CD4-positive, alpha-beta T cell treated with Interleukin-21 for 1 hour (primary cell): Measurements from ENCODE around the gene SELENOO.
"Not testable (repeated sequence)": the region's sequence is repeated elsewhere in the genome, so short reads cannot be mapped to it uniquely, and the experiment has no call there.

Source experiments
- DNase-seq: peaks from one replicate; pipeline ENCODE4 v3.0.0-alpha.2; 2020

Gene SELENOO

DNA sequence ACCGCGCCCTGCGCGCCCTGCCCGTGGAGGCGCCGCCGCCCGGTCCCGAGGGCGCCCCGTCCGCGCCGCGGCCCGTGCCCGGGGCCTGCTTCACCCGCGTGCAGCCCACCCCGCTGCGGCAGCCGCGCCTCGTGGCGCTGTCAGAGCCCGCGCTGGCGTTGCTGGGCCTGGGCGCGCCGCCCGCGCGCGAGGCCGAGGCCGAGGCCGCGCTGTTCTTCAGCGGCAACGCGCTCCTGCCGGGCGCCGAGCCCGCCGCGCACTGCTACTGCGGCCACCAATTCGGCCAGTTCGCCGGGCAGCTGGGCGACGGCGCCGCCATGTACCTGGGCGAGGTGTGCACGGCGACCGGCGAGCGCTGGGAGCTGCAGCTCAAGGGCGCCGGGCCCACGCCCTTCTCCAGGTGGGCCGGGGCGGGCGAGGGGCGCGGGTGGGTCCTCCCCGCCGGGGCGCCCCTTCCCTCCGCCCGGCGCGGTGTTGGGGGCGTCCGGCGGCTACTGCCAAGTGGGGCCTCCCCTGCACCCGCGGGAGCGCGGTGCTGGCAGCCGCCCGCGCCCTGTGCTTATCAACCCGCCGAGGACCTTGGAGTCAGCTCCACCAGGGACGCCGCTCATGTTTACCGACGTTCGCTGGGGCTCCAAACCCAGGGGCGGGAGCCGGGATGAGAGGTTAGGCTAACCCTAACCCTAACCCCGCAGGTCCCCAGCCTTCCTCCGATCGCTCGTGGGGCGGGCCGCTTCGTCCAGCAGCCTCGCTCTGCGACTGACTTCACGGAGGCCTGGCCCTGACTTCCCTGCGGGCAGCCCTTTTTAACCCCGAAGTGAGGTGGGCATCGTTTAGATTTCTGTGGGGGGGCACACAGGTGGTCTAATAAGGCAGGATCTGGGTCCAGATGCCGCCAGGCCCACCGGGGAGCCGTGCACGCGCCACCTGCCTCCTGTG, 649 bp downstream of the SELENOO start:
- no peak for DNase-seq

DNA sequence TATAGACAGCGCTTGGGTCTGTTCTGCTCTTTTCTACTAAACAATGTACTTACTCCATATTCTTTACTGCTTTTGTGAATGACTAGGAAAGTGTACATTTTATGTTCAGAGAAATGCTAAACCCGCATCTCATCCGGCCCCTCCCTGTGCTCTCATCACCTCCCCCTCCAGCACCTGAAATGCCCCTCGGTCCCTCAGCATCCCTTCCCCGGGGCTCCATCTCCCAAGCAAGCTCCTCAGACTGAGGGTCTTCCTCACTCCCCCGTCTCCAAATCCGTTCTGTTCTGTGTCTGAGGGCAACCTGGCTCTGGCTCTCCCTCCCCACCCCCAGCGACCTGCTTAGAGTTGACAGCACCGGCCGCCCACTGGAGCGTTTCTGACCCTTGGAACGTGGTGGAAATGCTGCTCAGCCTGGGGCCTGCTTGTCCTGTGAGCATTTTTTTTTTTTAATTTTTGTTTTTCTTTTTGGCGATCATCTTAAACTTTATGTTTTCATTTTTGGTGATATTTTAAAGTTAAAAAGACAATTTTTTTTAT, 1.4 kb downstream of the SELENOO start:
- DNase-seq: no peak

DNA sequence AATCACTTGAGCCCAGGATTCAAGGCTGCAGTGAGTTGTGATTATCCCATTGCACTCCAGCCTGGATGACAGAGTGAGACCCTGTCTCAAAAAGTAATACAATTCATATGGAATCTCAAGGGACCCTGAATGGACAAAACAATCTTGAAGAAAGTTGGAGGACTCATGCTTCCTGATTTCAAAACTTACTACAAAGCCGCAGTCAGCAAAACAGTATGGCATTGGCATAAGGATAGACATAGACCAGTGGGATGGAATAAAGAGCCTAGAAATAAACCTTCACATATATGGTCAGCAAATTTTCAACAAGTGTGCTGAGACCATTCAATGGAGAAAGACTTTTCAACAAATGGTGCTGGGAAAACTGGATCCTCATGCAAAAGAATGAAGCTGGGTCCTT, 2.5 kb downstream of the SELENOO start:
- DNase-seq: no peak

DNA sequence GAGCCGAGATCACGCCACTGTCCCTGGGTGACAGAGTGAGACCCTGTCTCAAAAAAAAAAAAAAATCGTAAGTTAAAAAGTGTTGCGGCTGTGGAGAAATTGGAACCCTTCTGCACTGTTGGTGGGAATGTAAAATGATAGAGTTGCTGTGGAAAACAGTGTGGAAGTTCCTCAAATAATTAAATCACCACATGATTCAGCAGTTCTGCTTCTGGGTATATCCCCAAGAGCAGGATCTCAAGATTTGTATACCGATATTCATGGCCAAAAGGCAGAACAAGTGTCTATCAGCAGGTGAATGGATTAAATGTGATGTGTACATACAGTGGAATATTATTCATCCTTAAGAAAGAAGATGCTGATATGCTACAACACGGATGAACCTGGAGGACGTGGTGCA, 3.8 kb downstream of the SELENOO start:
- DNase-seq: no peak

DNA sequence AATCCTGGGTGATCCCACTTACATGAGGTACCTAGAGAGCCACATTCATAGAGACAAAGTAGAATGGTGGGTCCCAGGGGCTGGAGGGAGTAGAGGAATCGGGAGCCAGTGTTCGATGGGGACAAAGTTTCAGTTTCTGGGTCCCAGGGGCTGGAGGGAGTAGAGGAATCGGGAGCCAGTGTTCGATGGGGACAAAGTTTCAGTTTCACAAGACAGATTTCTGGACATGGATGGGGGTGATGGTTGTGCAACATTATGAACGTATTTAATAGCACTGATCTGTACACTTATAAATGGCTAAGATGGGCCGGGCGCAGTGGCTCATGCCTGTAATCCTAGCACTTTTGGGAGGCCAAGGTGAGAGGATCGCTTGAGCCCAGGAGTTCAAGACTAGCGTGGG, 4.2 kb downstream of the SELENOO start:
- not testable (repeated sequence) for DNase-seq

DNA sequence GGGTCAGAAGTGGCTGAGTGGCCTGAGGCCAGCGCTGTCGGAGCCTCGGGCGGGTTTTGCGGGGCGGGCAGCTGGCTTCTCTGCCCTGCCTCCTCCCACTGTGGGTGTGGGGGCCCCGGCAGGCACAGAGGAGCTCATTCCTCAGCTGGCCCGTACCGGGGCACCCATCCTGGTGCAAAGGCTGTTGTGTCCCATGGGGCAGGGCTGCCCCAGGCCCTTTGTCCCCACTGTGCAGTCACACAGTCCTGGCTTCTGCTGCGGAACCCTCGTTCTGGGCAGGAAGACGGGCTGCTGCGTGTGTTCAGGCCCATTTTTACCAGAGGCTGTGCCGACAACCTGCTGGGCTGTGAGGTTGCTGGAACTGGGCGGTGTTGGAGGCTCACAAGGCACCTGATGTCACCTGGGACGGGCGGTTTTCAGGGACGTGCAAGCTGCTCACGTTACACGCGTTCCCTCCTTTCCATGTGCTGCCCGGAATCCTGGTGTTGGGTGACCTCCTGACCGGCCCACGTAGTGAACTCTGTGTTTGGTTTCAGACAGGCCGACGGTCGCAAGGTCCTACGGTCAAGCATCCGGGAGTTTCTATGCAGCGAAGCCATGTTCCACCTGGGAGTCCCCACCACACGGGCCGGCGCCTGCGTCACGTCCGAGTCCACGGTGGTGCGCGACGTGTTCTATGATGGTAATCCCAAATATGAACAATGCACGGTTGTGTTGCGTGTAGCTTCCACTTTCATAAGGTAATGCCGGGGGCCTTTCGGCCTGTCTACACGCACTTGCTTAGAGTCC, 5.2 kb downstream of the SELENOO start:
- DNase-seq: no peak

DNA sequence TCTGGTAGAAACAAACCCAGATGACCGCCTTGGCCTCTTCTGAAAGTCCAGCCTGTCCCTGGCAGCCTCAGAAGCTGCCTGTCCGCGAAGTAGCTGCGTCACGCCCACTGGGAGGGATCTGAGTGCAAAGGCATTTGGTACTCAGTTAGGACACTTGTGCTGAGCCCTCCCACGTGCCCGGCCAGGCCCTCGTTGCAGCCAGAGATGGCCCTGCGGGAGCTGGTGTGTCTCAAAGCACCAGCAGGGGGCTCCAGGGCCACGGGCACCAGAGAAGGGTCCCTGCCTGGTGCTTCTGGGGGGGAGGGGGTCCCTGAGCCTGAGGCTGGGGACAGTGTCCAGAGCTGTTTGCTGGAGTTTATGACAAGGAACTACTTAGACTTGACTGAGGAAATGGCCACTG, 5.8 kb downstream of the SELENOO start:
- no peak for DNase-seq

DNA sequence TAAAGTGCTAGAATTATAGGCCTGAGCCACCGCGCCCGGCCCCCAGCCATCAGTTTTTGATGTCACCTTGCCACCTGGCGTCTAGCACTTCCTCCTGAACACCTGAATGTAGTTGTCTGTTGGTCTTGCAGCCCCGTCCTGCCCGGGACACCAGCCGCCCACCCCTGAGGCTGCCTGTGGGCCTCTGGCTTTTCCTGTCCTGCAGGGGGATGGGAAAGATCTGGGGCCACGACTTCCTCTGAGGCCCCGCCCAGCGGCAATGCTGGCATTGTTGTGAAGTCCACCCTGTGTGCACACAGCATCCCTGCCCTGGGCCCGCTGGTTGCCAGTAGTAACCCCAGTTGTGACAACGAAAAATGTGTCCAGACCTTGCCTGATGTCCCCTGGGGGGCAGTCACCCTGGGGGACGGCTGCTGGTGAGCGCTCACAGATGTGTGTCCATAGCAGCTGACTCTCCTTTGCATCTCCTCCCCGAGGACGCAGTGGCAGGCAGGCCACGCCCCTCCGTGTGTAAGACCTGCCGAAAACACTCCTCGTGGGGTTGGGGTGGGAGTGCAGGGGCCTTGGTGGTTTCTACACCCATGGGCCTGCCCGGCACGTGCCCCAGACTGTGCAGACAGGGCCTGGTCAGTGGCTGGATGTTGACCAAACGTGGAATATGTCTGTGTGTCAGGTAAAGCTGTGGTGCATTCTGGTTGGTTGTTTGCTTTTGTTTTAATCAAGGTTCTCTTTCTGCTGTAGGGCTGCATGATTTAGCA, 6.8 kb downstream of the SELENOO start:
- no peak for DNase-seq

DNA sequence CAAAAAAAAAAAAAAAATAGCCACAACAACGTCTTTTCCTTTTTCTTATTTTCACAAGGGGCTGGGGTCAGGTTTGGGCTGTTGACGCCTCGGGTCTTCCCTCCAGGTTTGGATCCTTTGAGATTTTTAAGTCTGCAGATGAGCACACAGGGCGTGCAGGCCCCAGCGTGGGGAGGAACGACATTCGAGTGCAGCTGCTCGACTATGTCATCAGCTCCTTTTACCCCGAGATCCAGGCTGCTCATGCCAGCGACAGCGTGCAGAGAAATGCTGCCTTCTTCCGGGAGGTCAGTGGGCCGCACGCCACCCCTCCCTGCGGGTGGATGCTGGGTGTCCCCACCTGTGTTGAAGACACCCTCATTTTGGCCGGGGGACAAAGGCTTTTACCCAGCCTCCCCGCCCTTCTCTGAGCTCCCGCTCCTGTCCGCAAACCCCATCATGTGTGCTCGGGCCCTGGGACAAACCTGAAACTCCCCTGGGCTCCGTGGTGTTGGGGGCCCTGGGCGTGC, 7.7 kb downstream of the SELENOO start:
- DNase-seq: no peak

DNA sequence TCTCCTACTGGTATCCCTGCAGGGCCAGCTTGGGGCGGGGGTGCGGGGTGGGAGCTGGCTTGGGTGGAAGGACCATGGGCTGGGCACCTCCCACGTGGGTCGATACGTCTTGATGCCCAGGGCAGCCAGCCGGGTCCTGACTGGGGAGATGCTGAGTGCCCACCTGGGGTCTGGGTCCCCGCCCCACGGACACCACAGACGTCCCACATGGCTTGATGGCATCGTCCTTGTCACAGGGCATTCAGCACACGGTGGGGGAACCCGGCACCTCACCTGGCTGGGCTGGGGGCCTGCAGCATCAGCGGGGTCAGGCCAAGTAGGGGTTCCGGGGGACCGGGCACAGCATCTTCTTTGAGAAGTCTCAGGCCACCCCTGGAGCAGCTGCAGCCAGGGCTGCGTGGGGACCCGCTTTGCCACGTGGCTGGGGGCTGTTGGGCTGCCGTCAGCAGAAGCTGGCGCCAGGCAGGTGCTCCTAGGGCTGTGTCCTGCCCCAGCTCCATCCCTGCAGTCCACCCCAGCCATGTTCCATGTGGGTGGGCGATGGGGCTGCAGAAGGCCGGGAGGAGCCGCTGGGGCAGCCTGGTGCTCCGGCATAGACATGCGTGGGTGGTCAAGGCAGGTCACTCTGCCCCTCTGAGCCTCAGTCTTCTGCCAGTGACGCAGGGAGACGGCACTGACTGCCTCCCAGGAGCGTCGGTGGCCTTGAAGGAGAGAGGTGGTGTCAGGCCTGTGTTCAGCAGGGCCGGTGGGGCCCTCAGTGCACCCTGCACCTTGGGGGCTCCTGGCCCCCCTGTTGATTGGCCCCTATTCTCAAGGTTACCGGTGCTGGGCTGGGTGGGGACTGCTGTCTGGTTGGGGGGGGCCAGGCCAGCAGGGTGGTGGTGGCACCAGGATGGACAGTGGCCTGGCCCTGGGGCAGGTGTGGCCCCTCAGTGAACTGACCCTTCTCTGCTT, 8.4 kb downstream of the SELENOO start:
- DNase-seq: no peak

DNA sequence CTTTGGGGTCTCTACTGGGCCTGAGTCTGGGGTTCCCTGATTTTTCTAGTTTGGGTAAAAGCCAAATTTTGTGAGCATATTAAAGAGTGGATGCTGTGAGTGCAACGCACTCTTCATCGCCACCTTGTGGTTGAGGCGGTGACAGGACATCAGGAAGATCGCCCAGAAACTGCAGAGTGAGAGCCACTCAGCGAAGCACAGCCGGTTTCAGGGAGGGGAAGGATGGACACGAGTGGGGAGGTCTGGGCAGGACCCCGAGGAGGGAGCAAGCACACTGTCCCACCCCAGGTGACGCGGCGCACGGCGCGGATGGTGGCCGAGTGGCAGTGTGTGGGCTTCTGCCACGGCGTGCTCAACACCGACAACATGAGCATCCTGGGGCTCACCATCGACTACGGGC, 9.1 kb downstream of the SELENOO start:
- peak; percentile 72 for DNase-seq

DNA sequence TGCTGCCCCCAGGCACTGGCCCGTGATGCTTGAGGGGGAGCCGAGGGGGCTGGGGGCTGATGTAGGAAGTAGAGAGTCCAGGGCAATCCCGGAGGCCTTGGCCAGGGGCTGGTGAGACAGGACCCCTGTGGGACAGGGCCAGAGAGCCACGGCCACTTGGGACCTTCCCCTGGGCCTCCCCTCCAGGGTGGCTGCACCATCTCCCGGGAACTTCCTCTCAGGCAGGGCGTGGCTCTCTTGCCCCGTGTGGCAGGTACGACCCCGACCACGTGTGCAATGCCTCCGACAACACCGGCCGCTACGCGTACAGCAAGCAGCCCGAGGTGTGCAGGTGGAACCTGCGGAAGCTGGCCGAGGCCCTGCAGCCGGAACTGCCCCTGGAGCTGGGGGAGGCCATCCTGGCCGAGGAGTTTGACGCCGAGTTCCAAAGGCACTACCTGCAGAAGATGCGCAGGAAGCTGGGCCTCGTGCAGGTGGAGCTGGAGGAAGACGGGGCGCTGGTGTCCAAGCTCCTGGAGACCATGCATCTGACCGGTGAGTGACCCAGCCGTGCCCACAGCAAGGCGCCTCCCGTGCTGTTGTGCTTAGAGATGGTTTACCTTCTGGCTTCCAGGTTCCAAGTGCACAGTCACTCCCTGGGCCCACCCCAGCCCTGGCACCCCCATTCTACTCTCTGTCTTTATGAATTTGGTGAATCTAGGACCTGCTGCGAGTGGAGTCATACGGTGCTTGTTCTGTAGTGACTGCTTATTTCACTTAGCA, 9.7 kb downstream of the SELENOO start:
- DNase-seq: no peak

DNA sequence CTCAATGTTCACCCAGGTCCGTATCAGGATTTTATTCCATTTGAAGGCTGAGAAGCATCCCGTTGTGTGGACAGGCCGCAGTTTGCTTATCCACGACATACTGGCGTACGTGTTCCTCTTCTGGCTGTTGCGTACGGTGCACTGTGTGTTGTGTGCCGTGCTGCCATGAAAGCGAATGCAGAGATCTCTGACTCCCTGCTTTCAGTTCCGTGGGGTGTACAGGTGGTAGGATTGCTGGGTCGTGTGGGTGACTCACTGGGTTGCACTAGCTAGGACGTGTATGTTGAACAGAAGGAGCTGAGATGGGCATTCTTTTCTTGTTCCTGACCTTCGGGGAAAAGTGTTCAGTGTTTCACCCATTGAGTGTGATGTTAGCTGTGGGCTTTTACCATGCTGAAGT, 10.3 kb downstream of the SELENOO start:
- DNase-seq: no peak

DNA sequence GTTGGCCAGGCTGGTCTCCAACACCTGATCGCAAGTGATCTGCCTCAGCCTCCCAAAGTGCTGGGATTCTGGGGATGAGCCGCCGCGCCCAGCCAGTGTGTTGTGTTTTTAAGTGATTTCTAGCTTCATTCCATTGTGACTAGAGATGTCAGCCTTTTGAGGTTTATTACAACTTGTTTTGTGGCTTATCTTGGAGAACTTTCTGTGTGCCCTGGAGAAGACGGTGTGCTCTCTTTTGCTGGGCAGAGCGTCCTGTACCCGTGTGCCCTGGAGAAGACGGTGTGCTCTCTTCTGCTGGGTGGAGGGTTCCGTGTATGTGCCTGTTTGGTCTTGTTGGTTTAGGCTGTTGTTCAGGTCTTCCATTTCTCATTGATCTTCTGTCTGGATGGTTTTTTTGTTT, 12.5 kb downstream of the SELENOO start:
- DNase-seq: no peak

DNA sequence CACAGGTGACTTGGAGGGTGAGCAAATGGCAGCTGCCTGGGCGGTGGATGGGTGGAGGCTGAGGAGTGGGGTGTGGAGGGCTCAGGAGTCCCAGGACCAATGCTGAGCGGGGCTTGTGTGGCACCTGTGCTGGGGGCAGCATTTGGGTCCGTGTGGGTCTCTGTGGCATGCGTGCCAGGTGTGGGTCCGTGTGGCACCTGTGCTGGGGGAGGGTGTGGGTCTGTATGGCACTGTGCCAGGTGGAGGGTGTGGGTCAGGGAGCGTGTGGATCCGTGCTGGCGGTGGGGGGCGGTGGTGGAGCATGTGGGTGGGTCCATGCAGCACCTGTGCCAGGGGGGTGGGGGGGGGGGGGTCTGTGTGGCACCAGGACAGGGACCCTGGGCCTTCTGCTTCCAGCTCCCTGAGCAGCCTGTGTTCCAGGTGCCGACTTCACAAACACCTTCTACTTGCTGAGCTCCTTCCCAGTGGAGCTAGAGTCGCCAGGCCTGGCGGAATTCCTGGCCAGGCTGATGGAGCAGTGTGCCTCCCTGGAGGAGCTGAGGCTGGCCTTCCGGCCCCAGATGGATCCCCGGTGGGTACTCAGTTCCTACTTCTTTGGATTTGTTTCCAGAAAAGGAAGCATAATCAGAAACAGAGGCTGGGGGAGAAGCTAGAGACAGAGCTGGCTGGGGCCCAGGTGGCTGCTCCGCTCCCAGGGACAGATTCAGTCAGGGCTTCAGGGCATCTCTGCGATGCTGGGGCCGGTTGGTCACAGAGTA, 14.7 kb downstream of the SELENOO start:
- no peak for DNase-seq

DNA sequence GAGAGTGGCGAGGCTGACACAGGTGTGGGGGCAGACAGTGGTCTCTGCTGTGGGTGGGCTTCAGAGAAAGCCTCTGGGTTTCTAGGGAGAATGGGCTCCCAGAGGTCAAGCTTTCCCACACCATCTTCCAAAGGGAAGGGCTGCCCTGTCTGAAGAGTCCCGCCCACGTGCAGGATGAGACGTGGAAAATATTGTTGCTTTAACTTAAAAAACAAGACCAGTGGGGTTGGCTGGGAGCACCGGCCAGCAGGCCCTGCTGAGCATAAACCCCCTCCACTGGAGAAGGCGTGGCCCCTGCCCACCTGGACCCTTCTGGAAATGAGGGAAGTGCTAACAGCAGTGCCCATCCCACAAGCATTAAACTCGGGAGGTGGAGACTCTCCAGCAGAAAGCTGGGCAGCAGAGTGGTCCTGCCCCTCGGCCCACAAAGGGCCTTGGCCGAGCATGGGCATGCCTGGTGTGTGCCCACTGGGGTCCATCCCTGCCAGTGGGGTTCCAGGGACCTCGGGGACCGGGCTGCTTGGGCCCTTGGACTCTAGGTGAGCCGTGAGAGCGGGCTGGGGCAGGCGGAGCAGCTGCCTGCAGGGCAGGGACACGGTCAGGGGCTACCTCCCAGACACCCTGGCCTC, 15.4 kb downstream of the SELENOO start:
- no peak for DNase-seq

DNA sequence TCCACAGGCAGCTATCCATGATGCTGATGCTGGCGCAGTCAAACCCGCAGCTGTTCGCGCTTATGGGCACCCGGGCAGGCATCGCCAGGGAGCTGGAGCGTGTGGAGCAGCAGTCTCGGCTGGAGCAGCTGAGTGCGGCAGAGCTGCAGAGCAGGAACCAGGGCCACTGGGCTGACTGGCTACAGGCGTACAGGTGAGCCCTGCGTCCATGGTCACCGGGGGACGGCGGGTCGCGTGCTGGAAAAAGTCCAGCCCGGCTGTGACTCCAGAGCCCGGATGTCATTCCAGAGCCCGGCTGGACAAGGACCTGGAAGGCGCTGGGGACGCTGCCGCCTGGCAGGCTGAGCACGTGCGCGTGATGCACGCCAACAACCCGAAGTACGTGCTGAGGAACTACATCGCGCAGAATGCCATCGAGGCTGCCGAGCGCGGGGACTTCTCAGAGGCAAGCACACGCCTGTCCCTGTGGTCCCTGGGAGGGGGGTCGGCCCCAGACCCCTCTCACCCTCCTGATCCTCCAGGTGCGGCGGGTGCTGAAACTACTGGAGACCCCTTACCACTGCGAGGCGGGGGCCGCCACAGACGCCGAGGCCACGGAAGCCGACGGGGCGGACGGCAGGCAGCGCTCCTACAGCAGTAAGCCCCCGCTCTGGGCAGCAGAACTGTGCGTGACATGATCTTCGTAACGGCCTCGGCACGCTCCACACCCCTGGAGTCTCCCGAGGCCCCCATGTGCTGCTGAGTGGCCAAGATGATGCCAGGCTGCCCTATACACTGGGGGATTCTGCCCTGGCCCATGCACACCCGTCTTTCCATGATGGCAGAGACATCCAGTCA, 16.1 kb downstream of the SELENOO start:
- no peak for DNase-seq

DNA sequence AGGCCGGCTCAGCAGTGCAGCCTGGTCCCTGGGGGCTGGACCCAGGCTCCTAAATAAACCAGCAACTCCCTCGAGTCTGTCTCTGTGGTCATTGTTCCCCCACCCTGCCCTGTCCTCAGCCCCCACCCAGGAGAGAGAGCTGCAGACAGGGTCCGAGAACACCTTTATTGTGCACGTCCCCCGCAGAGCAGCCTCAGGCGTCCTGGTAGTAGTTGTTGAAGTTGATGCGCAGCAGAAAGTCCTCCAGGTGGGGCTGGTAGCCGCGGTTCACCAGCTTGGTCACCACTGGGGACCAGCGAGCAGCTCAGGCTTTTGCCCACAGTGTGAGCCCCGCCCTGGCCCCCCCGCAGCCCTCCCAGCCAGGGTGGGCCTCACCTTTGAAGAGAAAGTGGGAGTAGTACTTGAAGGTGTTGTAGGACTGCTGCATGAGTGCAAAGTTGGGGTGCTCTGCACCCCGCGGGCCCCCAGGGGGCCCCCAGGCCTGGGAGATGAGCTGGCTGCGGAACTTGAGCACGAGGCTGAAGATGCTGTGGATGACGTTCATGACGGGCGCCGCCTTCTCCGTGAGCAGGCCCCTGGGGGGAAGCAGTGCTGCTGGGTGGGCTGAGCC, 16.8 kb downstream of the SELENOO start:
- DNase-seq: no peak
